ENCODE data around the gene VIPR2.

VIPR2 gene

DNA sequence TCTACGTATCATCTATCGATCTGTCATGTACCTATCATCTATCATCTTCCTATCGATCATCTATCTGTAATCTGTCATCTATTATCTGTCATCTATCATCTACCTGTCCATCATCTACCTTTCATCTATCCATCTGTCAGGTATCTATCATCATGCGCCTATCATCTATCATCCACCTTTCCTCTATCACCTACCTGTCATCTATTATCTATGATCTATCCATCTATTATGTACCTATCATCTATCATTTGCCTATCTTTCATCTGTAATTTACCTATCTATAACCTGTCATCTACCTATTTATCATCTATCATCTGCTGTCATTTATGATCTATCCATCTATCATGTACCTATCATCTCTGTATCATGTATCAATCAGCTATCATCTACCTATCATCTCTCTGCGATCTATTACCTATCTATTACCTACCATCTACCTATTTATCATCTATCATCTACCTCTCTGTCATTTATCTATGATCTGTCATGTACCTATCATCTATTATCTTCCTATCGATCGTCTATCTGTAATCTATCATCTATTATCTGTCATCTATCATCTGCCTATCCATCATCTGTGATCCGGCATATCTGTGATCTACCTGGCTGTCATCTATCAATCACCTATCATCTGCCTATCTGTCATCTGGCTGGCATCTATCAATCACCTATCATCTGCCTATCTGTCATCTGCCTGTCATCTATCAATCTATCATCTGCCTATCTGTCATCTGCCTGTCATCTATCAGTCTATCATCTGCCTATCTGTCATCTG is 1.6 kb upstream of the VIPR2 start:
- no peak overlapping the region for H3K4me3 ChIP-seq (replicated peaks; ENCODE audit: low read depth, low read length)
- TF ChIP-seq, protein P1, sequence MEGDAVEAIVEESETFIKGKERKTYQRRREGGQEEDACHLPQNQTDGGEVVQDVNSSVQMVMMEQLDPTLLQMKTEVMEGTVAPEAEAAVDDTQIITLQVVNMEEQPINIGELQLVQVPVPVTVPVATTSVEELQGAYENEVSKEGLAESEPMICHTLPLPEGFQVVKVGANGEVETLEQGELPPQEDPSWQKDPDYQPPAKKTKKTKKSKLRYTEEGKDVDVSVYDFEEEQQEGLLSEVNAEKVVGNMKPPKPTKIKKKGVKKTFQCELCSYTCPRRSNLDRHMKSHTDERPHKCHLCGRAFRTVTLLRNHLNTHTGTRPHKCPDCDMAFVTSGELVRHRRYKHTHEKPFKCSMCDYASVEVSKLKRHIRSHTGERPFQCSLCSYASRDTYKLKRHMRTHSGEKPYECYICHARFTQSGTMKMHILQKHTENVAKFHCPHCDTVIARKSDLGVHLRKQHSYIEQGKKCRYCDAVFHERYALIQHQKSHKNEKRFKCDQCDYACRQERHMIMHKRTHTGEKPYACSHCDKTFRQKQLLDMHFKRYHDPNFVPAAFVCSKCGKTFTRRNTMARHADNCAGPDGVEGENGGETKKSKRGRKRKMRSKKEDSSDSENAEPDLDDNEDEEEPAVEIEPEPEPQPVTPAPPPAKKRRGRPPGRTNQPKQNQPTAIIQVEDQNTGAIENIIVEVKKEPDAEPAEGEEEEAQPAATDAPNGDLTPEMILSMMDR (IDR thresholded peaks at IDR 0.05; ENCODE audit: low read depth, low read length, missing control alignments): no peak
- DNase-seq (ENCODE audit: extremely low read depth, low read depth): no peak

DNA sequence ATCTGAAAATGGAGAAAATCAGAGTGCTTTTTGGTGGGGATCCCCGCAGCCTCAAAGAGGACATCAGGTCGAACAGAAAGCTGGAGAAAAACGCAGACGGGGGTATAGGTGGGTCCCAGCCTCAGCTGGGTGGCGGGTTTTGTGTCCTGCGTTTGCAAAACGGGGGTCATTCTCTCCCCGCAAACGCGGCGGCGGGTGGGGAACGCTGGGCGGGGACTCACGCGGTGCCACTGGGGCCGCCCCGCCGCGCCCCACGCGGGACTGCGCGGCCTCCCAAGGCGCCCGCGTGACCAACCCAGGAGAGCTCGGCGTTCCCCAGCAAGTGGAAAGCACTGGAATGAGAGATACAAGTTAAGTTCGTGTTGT is 806 bp upstream of the VIPR2 start:
- H3K4me3 ChIP-seq (replicated peaks; ENCODE audit: low read depth, low read length): no peak overlapping the region
- TF ChIP-seq, protein P1 (IDR thresholded peaks at IDR 0.05; ENCODE audit: low read depth, low read length, missing control alignments): no peak
- DNase-seq (ENCODE audit: extremely low read depth, low read depth): no peak

DNA sequence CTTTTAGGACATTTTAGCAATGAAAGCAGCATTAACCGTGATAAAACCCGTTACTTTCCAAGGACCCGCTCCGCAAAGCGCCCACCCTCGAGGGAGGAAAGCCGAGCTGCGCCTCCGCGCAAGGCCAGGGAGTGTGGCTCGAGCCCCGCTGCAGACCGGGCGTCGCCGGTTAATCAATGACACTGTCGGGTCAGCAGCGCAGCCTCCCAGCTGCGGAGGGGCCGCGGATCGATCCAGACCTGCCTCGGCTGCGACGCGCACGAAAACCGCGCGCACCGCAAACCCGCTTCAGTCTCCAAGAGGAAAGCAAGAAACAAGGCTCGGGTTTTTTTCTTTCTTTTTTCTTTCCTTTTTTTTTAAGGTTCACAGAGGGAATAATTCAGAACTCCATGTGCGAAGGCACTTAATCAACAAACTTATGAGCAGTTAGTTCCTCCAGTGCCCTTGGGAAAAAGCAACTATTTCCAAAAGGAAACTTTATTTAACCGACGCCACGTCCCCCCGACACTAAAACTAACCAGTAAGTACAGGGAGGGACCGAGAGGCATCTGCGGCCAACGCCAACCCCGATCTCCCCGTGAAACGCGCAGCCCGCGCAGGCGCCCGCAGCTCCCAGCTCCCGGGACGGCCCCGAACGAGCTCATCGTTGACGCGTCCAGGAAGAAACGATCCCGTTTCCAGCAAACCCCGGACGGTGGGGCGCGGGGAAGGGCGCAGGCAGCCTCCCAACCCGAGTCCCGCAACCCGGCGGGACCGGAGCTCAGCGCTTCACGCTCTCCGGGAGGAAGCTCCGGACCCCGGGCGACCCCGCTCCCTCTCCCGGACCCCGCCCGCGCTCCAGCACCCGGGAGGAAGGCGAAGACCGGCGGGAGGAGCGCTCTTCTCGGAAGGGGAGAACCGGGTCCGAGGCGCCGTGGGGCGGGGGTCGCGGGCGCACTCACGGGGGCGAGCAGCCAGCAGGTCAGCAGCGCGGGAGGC is 598 bp downstream of the VIPR2 start:
- TF ChIP-seq, protein P1 (IDR thresholded peaks at IDR 0.05; ENCODE audit: low read depth, low read length, missing control alignments): no peak
- no peak overlapping the region for H3K4me3 ChIP-seq (replicated peaks; ENCODE audit: low read depth, low read length)
- DNase-seq (ENCODE audit: extremely low read depth, low read depth): no peak

DNA sequence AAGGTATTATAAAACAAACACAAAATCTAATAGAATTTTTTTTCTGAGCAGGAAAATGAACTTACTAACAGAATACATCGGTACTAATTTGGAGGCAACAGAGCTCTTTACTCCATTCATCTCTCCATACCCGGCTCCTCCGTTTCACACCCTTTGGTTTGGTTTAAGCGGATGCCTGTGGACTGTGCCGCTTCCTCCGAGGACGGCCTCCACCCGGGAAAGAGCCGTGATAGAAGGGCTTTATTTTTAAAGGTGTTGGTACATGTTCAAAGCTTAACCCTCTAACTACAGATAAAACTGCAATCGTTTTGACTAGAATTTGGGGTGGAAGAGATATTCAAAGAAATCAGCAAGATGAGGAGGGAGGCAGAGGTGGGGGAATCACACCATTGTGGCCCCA is 1.9 kb downstream of the VIPR2 start:
- TF ChIP-seq, protein P1 (IDR thresholded peaks at IDR 0.05; ENCODE audit: low read depth, low read length, missing control alignments): no peak
- H3K4me3 ChIP-seq (replicated peaks; ENCODE audit: low read depth, low read length): no peak overlapping the region
- DNase-seq (ENCODE audit: extremely low read depth, low read depth): no peak

DNA sequence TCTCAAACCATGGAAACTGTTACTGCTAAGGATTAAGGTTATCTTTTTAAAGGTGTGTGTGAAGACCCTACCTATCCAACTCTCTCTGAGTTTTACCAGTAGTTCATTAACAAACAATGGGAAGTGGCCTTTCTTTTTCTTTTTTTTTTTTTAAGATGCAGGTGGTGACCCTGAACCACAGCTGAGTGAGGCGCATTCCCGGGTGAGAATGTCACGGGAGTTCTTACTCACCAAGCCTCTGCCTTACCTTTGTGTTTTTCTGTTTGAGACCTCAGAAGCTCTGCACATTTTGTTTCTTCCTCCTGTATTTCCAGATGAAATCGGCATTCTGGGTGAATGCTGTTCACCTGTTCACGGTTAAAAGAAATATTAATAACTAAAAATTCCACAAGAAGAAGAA is 2.5 kb downstream of the VIPR2 start:
- TF ChIP-seq, protein P1 (IDR thresholded peaks at IDR 0.05; ENCODE audit: low read depth, low read length, missing control alignments): no peak
- no peak for DNase-seq (ENCODE audit: extremely low read depth, low read depth)
- H3K4me3 ChIP-seq (replicated peaks; ENCODE audit: low read depth, low read length): no peak overlapping the region

DNA sequence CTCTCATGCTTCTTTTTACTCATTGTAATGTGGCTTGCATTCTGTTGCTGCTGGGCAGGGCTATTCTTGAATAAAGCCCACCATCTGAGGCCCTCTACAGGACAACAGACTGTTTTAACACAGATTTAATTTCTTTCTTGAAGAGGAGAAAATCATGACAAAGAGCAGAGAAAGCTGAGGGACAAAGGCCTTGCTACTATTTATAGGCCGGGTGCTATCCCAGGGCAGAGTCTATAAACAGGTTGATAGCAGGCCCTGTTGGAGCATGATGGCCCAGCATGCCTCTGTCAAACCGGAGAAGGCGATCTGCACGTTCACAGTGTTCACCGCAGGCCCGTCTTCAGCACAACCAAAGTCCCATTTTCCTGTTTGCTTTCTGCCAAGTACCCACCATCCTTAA is 3.0 kb downstream of the VIPR2 start:
- no peak for DNase-seq (ENCODE audit: extremely low read depth, low read depth)
- TF ChIP-seq, protein P1 (IDR thresholded peaks at IDR 0.05; ENCODE audit: low read depth, low read length, missing control alignments): no peak
- no peak overlapping the region for H3K4me3 ChIP-seq (replicated peaks; ENCODE audit: low read depth, low read length)

All from HFF-Myc (cell line).